Measurements from ENCODE around the gene EML4. TPM values are rescaled to one million over a fixed set of nuclear protein-coding genes. Genes with fewer than 3 reads are reported as not detected.
A peak's percentile ranks its signal among the peaks of the same experiment; 100 is the strongest.

EML4 gene
- polyA plus RNA-seq, 1 of the 3 experiments (the other 2 are of a cell fraction): 35.0 TPM

DNA sequence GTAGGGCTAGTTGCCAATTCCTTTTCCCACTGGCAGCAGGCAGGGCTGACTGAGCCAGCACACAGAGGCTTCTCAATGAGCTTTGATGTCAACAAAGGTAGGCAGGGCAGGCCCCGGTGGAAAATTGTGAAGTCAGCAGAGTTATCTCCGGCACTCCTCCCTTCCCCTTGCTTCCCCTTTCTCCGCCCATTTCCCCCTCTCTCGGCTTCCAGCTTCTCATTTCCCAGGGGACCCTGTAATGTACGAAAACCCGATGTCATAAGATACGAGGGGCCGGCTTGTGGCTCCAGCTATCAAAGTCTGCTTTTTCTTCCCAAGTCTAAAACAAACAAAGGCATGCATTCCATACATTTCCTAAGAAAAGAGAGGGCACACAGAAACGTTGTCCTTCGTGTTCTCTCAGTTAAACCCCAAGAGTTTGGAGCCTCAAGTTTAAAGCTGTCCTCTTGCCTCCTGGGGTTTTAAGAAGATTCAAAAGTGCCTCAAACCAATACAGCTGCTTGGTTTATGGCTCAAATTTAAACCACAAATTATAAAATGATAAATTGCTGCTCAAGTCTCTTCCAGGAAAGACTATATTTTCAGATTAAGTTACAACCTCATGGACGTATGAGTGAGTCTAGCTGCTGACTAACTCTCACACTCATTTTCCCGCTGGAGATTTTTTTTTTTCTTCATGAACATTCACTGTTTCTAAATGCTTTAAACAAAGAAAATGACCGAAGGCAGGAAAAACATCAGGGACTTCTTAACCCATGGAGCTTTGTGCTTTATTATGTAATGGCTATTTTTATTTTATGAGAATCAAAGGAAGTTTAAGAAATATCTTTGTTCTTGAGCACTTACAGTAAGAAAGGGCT is 27.2 kb upstream of the EML4 start:
- H4K20me1 ChIP-seq (ENCODE audit: insufficient read depth): no peaks in the 10 kb centered on the region
- H3K4me3 ChIP-seq (ENCODE audit: low read depth in 2 of 2, low read length in 1 of 2): peak overlapping the region; percentile 26 to 52; a peak in 3 of 4 replicates
- 4% methylated on average over 13 of the region's 13 CpGs for WGBS (ENCODE audit: low lambda C conversion rate)
- no peaks in the 10 kb centered on the region for H3K79me2 ChIP-seq (ENCODE audit: insufficient read depth)
- H3K9me2 ChIP-seq: no peaks in the 10 kb centered on the region
- peak overlapping the region; percentile 86 to 93 for H3K27ac ChIP-seq (ENCODE audit: low read depth in 2 of 2, low read length in 1 of 2)
- H3K9me3 ChIP-seq: no peaks in the 10 kb centered on the region
- H3K4me2 ChIP-seq: peak overlapping the region; percentile 74
- H2AFZ ChIP-seq (ENCODE audit: low read depth): peak overlapping the region; percentile 77
- peak overlapping the region; percentile 65 for H3K9ac ChIP-seq
- H3K36me3 ChIP-seq (replicated peaks in 1 of 2; ENCODE audit: control insufficient read depth in 1 of 2, insufficient read depth in 2 of 2, low read length in 1 of 2): no peaks in the 10 kb centered on the region
- ChIA-PET POLR2A (interaction anchor here (0.7 to 2.3 kb wide), 2 partner anchors 9 kb away, joined by 3 to 27 read pairs; no protein-coding TSS in a partner anchor), CTCF (interaction anchor here (0.6 to 2.7 kb wide), 15 partner anchors 9 to 260 kb away, joined by 3 to 13 read pairs (median 4); no protein-coding TSS in a partner anchor)
- peaks cover 49% of the 10 kb centered on the region for H3F3A ChIP-seq (replicated peaks; ENCODE audit: insufficient read depth)
- H3K27me3 ChIP-seq (ENCODE audit: insufficient read depth): no peaks in the 10 kb centered on the region
- peaks cover 31 to 50% of the 10 kb centered on the region in 2 experiments for H3K4me1 ChIP-seq (ENCODE audit: control insufficient read depth in 1 of 2, insufficient read depth in 2 of 2, low read depth in 1 of 2, low read length in 1 of 2)
- peak; percentile 56 for DNase-seq
- TF ChIP-seq JUND (IDR thresholded peaks at IDR 0.05): peak; percentile 79
- peak; percentile 57; the same call in 1 of the 2 replicates for TF ChIP-seq RXRA (IDR thresholded peaks at IDR 0.05; ENCODE audit: borderline replicate concordance, low read depth)
- TF ChIP-seq, protein P1, sequence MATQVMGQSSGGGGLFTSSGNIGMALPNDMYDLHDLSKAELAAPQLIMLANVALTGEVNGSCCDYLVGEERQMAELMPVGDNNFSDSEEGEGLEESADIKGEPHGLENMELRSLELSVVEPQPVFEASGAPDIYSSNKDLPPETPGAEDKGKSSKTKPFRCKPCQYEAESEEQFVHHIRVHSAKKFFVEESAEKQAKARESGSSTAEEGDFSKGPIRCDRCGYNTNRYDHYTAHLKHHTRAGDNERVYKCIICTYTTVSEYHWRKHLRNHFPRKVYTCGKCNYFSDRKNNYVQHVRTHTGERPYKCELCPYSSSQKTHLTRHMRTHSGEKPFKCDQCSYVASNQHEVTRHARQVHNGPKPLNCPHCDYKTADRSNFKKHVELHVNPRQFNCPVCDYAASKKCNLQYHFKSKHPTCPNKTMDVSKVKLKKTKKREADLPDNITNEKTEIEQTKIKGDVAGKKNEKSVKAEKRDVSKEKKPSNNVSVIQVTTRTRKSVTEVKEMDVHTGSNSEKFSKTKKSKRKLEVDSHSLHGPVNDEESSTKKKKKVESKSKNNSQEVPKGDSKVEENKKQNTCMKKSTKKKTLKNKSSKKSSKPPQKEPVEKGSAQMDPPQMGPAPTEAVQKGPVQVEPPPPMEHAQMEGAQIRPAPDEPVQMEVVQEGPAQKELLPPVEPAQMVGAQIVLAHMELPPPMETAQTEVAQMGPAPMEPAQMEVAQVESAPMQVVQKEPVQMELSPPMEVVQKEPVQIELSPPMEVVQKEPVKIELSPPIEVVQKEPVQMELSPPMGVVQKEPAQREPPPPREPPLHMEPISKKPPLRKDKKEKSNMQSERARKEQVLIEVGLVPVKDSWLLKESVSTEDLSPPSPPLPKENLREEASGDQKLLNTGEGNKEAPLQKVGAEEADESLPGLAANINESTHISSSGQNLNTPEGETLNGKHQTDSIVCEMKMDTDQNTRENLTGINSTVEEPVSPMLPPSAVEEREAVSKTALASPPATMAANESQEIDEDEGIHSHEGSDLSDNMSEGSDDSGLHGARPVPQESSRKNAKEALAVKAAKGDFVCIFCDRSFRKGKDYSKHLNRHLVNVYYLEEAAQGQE (IDR thresholded peaks at IDR 0.05; ENCODE audit: low read depth, low read length): no peak
- TF ChIP-seq, protein P2, sequence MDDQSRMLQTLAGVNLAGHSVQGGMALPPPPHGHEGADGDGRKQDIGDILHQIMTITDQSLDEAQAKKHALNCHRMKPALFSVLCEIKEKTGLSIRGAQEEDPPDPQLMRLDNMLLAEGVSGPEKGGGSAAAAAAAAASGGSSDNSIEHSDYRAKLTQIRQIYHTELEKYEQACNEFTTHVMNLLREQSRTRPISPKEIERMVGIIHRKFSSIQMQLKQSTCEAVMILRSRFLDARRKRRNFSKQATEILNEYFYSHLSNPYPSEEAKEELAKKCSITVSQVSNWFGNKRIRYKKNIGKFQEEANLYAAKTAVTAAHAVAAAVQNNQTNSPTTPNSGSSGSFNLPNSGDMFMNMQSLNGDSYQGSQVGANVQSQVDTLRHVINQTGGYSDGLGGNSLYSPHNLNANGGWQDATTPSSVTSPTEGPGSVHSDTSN (IDR thresholded peaks at IDR 0.05): peak; percentile 92
- 0 out of 2 replicates have a peak, but pooled peaks have one; percentile 5 for TF ChIP-seq SMC3 (IDR thresholded peaks at IDR 0.05; ENCODE audit: low read depth, low read length)
- TF ChIP-seq MEF2A (IDR thresholded peaks at IDR 0.05; ENCODE audit: borderline replicate concordance, low read depth): 0 out of 2 replicates have a peak, but pooled peaks have one; percentile 5
- peak; percentile 11 to 90 for TF ChIP-seq EP300 (IDR thresholded peaks at IDR 0.05; ENCODE audit: borderline replicate concordance in 1 of 2, low read depth in 1 of 2, low read length in 1 of 2)
- TF ChIP-seq NRF1 (IDR thresholded peaks at IDR 0.05; ENCODE audit: low read depth, low read length): no peak
- no peak; the same call in 1 of the 2 replicates for TF ChIP-seq YY1 (IDR thresholded peaks at IDR 0.05; ENCODE audit: low read depth)
- no peak for TF ChIP-seq CTCF (IDR thresholded peaks at IDR 0.05)
- peak; percentile 81 for TF ChIP-seq FOSL2 (IDR thresholded peaks at IDR 0.05; ENCODE audit: borderline replicate concordance, low read depth)
- peak; percentile 54 for TF ChIP-seq TEAD4 (IDR thresholded peaks at IDR 0.05; ENCODE audit: borderline replicate concordance, insufficient read depth)
- TF ChIP-seq, protein P3, sequence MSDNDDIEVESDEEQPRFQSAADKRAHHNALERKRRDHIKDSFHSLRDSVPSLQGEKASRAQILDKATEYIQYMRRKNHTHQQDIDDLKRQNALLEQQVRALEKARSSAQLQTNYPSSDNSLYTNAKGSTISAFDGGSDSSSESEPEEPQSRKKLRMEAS (IDR thresholded peaks at IDR 0.05; ENCODE audit: low read depth): peak; percentile 55; the same call in 1 of the 2 replicates
- TF ChIP-seq, protein P4, sequence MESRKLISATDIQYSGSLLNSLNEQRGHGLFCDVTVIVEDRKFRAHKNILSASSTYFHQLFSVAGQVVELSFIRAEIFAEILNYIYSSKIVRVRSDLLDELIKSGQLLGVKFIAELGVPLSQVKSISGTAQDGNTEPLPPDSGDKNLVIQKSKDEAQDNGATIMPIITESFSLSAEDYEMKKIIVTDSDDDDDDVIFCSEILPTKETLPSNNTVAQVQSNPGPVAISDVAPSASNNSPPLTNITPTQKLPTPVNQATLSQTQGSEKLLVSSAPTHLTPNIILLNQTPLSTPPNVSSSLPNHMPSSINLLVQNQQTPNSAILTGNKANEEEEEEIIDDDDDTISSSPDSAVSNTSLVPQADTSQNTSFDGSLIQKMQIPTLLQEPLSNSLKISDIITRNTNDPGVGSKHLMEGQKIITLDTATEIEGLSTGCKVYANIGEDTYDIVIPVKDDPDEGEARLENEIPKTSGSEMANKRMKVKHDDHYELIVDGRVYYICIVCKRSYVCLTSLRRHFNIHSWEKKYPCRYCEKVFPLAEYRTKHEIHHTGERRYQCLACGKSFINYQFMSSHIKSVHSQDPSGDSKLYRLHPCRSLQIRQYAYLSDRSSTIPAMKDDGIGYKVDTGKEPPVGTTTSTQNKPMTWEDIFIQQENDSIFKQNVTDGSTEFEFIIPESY (IDR thresholded peaks at IDR 0.05; ENCODE audit: borderline replicate concordance, low read depth): no peak
- TF ChIP-seq CHD2 (IDR thresholded peaks at IDR 0.05; ENCODE audit: low read length, partially characterized antibody): no peak
- TF ChIP-seq EZH2phosphoT487 (IDR thresholded peaks at IDR 0.05; ENCODE audit: borderline replicate concordance, low read depth): no peak
- TF ChIP-seq POLR2AphosphoS5 (IDR thresholded peaks at IDR 0.05; ENCODE audit: low read depth, low read length): peak; percentile 63; the same call in 1 of the 2 replicates
- peak; percentile 17; the same call in 1 of the 2 replicates for TF ChIP-seq TAF1 (IDR thresholded peaks at IDR 0.05; ENCODE audit: borderline replicate concordance, low read depth, low read length)
- no peak for TF ChIP-seq USF2 (IDR thresholded peaks at IDR 0.05; ENCODE audit: borderline replicate concordance, low read depth, low read length)
- TF ChIP-seq FOXJ3 (CRISPR knock-in tag; IDR thresholded peaks at IDR 0.05): no peak
- peak; percentile 89; the same call in 1 of the 2 replicates for TF ChIP-seq TCF12 (IDR thresholded peaks at IDR 0.05)

All from SK-N-SH (cell line).